NCI-H2227 (cell line): Measurements from ENCODE around the gene STH.
A peak's percentile ranks its signal among the peaks of the same experiment; 100 is the strongest.

ENCODE experiments used
- DNase-seq: peaks from one replicate; lab custom pipeline; 2025; ENCODE audit not compliant: unreplicated experiment; lab: John Stamatoyannopoulos, UW

The STH gene

DNA sequence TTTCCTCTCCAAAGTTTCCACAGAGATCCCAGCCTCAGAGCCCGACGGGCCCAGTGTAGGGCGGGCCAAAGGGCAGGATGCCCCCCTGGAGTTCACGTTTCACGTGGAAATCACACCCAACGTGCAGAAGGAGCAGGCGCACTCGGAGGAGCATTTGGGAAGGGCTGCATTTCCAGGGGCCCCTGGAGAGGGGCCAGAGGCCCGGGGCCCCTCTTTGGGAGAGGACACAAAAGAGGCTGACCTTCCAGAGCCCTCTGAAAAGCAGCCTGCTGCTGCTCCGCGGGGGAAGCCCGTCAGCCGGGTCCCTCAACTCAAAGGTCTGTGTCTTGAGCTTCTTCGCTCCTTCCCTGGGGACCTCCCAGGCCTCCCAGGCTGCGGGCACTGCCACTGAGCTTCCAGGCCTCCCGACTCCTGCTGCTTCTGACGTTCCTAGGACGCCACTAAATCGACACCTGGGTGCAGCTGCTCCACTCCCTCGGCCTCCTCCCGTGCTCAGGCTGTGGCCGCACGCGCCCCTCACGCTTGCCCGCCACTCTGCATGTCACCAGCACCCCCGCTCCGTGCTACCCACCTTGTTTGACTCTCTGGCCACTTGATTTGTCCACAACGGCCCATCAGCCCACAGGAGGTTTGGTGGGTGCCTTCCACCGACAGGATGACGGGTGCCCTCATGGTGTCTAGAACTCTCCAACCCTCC is 15.3 kb upstream of the STH start:
- DNase-seq, result no peak

DNA sequence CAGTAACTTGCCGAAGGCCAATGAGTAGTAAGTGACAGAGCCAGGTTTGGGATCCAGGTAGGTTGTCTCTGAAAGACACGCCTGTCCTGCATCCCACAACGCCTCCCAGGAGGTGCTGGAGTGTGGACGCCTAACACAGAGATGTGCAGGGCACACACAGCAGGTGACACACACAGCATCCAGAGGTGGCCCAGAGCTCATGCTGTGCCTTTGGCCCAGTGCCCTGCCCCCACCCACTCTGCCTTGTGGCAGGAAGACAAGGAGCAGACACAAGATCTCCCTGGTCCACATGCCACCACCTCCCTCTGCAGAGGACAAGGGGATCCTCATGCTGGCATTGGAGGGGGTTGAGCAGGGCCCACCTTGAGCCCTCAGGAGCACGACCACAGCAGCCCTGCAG is 14.7 kb upstream of the STH start:
- DNase-seq, result no peak

DNA sequence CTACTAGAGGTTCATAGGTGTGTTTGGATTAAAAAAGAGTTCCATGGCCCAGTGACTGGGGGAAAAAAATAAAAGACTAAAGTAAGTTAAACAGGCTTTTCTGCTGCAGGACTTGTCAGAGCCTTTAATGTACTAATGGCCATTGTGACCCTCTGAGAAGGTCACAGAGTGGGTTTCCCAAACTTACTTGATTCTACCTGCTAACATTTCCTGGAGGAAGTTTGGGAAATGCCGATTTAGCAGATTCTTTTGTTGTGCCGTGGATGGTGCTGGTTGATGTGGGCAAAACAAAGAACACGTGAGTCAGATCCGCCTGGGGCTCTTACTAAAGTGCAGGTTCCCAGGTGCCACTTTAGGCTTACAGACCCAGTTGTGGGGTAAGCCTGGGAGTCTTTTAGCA is 13.6 kb upstream of the STH start:
- DNase-seq, result no peak

DNA sequence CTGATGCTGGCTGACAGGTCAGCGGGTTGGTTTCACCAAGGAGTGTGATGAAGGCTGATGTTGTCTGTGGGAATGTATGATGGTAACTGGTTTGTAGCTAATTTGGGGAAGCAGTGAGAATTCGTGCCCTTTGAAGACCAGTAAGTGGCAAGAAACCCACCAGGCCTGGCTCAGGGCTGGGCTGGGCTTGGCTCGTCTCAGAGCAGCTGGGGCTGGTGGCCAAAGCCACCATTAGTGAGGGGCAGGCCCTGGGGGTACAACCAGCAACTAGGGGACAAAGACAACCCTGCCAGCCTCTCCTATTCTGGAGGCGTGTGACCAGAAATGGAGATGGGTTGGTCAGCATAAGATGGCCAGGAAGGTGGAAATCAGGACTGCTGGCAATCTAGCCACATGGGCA is 13.0 kb upstream of the STH start:
- DNase-seq, result no peak

DNA sequence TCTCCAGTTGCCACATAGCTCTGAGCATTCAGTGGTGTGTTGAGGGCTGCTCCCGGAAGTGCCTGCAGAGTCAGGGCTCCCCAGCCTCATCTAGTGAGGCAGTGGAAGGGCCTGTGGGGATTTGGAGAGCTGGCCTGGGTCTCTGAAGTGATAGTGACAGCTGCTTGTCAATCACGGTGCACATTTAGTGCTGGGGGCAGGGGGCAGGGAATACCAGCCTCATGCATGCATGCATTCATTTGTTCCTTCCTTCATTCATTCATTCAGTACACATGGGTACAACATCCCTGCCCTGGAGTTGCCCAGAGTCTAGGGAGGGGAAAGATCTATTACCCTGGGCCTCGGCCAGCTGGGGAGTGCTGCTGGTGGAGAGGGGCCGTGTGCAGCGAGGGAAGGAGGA is 11.3 kb upstream of the STH start:
- DNase-seq, result no peak

DNA sequence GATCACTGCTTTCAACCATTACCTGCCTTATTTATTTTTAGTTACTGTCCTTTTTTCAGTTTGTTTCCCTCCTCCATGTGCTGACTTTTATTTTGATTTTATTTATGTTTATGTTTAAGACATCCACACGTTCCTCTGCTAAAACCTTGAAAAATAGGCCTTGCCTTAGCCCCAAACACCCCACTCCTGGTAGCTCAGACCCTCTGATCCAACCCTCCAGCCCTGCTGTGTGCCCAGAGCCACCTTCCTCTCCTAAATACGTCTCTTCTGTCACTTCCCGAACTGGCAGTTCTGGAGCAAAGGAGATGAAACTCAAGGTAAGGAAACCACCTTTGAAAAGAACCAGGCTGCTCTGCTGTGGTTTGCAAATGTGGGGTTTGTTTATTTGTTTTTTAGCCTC is 9.3 kb upstream of the STH start:
- DNase-seq, result no peak

DNA sequence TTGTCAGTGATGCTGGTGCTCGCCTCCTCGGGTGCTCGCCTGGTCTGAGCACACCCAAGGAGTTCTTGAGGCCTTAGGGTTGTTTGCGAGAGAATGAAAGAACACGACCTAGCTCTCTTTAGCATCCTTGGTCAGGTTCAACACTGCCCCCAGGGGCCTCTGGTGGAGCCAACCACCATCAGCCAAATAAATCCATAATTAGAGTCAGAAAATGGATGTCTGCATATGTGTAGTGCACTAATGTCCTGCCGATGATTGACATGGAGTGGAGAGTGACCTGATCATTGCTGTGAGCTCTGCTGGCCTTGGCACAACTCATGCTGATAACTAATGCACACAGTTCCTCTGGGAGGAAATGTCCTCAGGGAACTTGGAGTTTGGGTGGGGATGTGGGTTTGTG is 8.2 kb upstream of the STH start:
- DNase-seq, result no peak

DNA sequence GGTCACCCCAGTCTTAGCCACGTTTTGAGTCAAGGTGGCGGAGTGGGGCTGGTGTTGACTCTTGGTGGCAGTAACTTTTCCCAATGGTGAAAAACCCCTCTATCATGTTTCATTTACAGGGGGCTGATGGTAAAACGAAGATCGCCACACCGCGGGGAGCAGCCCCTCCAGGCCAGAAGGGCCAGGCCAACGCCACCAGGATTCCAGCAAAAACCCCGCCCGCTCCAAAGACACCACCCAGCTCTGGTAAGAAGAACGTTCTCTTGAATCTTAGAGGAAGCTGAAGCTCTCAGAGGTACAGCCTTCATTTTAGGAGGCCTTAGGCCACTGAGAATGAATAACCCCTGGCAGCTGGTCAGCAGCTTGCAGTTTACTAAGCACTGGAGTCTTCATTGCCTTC is 7.7 kb upstream of the STH start:
- no peak for DNase-seq

DNA sequence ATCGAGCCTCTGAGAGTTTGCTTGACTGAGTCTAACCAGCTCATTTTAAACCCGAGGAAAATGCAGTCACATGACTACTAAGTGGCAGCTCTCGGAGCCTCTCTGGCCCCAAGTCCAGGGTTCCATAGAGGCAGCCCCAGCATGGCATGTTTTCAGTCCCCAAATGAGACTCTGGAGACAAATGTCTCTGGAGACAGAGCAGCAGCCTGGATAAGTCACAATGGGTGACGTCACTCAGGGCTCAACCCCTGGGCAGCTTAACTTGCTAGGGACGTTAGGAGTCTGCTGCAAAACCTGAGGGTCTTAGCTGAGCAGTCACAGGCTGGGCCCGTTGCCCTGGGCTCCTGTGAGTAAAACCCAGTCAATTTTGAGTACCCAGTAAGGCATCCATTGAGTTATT is 6.9 kb upstream of the STH start:
- DNase-seq, result no peak

DNA sequence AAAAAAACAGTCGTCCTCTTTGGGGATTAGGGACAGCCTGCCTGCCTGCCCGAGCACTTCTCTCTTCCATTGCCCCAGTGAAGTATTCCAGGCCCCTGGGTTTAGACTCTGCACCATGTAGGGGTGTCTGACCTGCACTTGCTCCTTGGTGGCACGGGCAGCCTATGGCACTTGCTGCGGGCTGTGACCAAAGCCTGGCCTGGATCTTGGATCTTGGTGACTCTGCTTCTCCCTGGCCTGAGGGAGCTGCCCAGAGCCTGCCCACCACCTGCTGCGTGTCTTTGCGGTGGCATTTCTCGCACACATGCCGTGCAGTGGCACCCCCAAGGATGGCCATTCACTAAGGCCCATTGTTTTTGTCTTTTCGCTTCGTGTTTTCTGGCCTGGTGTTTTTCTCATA is 6.1 kb upstream of the STH start:
- DNase-seq, result no peak

DNA sequence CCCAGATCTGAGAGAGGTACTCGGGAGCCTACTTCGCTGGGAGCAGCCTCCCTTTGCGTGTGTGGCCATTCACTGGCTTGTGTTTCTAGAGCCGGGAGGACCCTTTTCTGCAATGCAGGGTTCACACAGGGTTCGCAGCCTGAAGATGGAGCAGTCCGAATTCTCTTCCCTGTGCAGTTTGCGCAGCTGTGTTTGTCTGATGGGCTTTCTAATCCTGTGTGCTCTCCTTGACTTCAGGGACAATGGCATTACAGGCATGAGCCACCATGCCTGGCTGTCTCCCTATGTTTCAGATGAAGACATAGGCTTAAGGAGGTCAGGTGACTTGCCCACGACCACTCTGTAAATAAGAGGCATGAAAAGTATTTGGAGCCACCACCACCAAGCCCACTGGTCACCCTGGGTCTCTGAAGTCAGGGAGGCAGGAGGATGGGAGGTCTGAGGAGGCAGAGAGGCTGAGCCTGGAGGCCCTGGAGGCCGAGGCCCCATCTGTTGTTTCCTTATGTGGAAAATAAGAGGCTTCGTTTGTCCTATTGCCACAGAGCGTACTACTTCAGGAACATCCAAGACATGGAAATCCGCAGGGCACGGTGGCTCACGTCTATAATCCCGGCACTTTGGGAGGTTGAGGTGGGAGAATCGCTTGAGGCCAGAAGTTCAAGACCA is 5.0 kb upstream of the STH start:
- DNase-seq, result no peak

DNA sequence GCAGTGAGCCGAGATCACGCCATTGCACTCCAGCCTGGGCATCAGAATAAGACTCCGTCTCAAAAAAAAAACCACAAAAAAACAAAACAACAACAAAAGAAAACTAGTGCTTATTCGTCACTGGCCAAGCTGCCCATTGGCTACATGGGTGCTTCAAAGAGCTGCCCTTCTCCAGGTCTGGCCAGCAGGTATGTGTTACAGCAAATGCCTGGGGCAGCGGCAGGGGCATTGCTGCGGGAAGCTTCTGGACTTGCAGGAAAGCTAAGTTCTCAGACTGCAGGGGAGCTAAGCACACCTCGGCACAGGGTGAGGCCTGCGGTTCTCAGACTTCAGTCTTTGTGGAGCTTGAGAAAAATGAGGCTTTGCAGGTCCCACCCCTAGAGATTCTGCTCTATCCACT is 4.1 kb upstream of the STH start:
- no peak for DNase-seq

DNA sequence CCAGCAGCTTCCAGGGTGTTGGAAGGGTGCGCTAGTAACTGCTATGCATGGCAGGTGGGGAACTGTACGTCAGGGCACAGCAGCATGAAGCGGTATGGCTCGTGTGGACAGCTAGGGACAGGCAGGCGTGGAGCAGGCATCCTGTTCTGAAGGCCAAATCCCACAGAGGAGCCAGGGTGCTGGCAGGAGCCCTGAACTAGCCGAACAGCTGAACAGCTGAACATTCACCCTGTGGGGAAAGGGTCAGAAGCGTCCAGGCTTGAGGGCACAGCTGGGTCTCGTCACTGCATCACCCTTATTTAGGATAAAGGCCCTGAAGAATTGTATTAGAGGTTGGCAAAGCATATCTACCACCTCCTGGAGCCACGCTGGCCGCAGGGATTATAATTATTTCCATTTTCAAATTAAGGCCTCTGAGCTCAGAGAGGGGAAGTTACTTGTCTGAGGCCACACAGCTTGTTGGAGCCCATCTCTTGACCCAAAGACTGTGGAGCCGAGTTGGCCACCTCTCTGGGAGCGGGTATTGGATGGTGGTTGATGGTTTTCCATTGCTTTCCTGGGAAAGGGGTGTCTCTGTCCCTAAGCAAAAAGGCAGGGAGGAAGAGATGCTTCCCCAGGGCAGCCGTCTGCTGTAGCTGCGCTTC is 3.3 kb upstream of the STH start:
- no peak for DNase-seq

DNA sequence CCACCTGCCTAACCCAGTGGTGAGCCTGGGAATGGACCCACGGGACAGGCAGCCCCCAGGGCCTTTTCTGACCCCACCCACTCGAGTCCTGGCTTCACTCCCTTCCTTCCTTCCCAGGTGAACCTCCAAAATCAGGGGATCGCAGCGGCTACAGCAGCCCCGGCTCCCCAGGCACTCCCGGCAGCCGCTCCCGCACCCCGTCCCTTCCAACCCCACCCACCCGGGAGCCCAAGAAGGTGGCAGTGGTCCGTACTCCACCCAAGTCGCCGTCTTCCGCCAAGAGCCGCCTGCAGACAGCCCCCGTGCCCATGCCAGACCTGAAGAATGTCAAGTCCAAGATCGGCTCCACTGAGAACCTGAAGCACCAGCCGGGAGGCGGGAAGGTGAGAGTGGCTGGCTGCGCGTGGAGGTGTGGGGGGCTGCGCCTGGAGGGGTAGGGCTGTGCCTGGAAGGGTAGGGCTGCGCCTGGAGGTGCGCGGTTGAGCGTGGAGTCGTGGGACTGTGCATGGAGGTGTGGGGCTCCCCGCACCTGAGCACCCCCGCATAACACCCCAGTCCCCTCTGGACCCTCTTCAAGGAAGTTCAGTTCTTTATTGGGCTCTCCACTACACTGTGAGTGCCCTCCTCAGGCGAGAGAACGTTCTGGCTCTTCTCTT is 2.6 kb upstream of the STH start:
- DNase-seq, result no peak

DNA sequence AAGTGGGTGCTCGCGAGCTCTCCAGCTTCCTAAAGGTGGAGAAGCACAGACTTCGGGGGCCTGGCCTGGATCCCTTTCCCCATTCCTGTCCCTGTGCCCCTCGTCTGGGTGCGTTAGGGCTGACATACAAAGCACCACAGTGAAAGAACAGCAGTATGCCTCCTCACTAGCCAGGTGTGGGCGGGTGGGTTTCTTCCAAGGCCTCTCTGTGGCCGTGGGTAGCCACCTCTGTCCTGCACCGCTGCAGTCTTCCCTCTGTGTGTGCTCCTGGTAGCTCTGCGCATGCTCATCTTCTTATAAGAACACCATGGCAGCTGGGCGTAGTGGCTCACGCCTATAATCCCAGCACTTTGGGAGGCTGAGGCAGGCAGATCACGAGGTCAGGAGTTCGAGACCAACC is 1.9 kb upstream of the STH start:
- no peak for DNase-seq

DNA sequence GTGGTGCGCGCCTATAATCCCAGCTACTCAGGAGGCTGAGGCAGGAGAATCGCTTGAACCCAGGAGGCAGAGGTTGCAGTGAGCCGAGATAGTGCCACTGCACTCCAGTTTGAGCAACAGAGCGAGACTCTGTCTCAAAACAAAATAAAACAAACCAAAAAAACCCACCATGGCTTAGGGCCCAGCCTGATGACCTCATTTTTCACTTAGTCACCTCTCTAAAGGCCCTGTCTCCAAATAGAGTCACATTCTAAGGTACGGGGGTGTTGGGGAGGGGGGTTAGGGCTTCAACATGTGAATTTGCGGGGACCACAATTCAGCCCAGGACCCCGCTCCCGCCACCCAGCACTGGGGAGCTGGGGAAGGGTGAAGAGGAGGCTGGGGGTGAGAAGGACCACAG is 1.4 kb upstream of the STH start:
- DNase-seq, result no peak

DNA sequence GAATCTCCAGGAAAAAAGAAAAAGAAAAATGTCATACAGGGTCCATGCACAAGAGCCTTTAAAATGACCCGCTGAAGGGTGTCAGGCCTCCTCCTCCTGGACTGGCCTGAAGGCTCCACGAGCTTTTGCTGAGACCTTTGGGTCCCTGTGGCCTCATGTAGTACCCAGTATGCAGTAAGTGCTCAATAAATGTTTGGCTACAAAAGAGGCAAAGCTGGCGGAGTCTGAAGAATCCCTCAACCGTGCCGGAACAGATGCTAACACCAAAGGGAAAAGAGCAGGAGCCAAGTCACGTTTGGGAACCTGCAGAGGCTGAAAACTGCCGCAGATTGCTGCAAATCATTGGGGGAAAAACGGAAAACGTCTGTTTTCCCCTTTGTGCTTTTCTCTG is 845 bp downstream of the STH start:
- DNase-seq, result no peak

DNA sequence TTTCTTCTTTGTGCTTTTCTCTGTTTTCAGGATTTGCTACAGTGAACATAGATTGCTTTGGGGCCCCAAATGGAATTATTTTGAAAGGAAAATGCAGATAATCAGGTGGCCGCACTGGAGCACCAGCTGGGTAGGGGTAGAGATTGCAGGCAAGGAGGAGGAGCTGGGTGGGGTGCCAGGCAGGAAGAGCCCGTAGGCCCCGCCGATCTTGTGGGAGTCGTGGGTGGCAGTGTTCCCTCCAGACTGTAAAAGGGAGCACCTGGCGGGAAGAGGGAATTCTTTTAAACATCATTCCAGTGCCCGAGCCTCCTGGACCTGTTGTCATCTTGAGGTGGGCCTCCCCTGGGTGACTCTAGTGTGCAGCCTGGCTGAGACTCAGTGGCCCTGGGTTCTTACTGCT is 1.2 kb downstream of the STH start:
- no peak for DNase-seq

DNA sequence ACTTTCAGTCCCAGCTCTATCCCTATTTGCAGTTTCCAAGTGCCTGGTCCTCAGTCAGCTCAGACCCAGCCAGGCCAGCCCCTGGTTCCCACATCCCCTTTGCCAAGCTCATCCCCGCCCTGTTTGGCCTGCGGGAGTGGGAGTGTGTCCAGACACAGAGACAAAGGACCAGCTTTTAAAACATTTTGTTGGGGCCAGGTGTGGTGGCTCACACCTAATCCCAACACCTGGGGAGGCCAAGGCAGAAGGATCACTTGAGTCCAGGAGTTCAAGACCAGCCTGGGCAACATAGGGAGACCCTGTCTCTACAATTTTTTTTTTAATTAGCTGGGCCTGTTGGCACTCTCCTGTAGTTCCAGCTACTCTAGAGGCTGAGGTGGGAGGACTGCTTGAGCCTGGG is 1.7 kb downstream of the STH start:
- DNase-seq, result no peak

DNA sequence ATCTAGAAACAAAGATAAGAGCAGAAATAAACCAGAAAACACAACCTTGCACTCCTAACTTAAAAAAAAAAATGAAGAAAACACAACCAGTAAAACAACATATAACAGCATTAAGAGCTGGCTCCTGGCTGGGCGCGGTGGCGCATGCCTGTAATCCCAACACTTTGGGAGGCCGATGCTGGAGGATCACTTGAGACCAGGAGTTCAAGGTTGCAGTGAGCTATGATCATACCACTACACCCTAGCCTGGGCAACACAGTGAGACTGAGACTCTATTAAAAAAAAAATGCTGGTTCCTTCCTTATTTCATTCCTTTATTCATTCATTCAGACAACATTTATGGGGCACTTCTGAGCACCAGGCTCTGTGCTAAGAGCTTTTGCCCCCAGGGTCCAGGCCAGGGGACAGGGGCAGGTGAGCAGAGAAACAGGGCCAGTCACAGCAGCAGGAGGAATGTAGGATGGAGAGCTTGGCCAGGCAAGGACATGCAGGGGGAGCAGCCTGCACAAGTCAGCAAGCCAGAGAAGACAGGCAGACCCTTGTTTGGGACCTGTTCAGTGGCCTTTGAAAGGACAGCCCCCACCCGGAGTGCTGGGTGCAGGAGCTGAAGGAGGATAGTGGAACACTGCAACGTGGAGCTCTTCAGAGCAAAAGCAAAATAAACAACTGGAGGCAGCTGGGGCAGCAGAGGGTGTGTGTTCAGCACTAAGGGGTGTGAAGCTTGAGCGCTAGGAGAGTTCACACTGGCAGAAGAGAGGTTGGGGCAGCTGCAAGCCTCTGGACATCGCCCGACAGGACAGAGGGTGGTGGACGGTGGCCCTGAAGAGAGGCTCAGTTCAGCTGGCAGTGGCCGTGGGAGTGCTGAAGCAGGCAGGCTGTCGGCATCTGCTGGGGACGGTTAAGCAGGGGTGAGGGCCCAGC is 2.6 kb downstream of the STH start:
- no peak for DNase-seq

DNA sequence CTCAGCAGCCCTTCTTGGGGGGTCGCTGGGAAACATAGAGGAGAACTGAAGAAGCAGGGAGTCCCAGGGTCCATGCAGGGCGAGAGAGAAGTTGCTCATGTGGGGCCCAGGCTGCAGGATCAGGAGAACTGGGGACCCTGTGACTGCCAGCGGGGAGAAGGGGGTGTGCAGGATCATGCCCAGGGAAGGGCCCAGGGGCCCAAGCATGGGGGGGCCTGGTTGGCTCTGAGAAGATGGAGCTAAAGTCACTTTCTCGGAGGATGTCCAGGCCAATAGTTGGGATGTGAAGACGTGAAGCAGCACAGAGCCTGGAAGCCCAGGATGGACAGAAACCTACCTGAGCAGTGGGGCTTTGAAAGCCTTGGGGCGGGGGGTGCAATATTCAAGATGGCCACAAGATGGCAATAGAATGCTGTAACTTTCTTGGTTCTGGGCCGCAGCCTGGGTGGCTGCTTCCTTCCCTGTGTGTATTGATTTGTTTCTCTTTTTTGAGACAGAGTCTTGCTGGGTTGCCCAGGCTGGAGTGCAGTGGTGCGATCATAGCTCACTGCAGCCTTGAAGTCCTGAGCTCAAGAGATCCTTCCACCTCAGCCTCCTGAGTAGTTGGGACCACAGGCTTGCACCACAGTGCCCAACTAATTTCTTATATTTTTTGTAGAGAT is 3.4 kb downstream of the STH start:
- peak; percentile 75 for DNase-seq
